ENCODE measurements around the gene ORAI2.

ORAI2 gene

DNA sequence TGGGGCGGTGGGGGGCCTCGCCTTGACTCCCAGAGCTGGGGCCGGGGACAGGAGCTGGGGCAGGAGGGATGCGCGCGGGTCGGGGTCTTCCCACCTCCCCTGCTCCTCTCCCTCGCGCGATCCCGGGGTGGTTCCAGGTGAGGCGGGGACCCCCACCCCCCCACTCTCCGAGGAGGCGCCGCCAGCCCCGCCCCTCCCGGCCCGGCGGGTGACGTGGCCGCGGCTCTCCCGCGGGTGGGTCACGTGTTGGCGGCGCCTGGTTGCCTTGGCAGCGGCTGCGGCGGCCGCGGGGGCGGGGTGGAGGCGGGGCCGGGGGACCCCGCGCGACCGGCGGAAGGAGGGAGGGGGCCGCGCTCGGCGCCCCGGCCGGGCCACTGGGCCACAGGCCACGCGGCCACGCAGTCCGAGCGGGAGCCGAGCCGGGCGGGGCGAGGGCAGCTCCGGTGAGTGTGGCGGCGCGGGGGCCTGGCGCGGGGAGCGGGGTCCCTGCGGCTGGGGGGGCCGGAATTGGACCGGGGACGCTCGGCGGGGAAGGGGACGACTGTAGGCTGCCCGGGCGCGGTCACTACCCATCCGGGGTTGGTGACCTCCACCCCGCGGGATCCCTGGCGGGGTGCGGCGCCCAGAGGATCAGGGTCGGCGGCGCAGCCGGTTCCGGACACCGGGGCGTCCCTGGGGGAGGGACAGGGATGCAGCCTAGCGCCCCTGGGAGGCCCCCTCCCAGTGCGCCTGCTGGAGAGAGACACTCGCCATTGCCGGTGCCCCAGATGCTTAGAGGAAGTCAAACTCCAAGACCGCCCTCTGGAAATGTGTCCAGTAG is at the start of gene ORAI2:
TSS of gene ORAI2 (plus strand) at position 357 of the 820 bp plus-strand sequence. CDS start 5,382 bp downstream, outside the sequence.
- DNase-seq (ENCODE audit: low read depth) = peak; percentile 88

DNA sequence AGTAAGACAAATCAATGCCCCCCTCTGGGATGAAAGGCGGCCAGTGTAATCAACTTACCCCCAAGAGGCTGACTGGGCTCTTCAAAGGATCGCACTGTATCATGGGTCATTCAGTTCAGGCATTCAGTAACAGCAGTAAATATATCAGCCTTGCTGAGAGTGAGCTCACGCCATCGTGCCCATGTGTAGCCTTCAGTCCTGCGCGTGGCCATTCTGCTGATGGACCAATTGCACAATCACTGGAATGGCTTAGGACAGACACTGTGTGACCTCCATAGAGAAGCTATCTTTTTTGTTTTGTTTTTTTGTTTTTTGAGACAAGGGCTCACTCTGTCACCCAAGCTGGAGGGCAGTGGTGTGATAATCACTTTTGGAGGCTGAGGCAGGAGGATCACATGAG is 46.3 kb upstream of the ORAI2 start:
- H3K4me3 ChIP-seq (ENCODE audit: low read depth, low read length) = no peak overlapping the region
- TF ChIP-seq, protein P1, sequence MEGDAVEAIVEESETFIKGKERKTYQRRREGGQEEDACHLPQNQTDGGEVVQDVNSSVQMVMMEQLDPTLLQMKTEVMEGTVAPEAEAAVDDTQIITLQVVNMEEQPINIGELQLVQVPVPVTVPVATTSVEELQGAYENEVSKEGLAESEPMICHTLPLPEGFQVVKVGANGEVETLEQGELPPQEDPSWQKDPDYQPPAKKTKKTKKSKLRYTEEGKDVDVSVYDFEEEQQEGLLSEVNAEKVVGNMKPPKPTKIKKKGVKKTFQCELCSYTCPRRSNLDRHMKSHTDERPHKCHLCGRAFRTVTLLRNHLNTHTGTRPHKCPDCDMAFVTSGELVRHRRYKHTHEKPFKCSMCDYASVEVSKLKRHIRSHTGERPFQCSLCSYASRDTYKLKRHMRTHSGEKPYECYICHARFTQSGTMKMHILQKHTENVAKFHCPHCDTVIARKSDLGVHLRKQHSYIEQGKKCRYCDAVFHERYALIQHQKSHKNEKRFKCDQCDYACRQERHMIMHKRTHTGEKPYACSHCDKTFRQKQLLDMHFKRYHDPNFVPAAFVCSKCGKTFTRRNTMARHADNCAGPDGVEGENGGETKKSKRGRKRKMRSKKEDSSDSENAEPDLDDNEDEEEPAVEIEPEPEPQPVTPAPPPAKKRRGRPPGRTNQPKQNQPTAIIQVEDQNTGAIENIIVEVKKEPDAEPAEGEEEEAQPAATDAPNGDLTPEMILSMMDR (IDR thresholded peaks at IDR 0.05; ENCODE audit: insufficient read depth, low read depth, low read length, missing control alignments) = no peak

More for the DNA sequence above, at the start of gene ORAI2:
- TF ChIP-seq, protein P1 (IDR thresholded peaks at IDR 0.05; ENCODE audit: insufficient read depth, low read depth, low read length, missing control alignments) = no peak
- peak within 1 kb of the TSS; percentile 88 for H3K4me3 ChIP-seq (ENCODE audit: low read depth, low read length)

DNA sequence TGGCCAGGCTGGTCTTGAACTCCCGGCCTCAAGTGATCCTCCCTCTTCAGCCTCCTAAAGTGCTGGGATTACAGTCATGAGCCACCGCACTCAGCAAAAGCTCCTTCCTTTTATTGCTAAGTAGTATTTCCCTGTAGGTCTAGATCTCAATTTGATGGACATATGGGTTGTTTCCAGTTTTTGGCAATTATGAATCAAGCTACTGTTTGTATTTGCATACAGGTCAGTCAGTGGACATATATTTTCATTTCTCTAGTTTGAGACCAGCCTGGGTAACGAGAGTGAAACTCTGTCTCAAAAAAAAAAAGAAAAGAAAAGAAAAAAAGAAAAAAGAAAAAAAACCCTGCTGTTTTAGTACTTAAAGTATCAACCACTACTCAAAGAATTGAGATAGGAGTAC is 43.6 kb upstream of the ORAI2 start:
- peak; percentile 77 for DNase-seq (ENCODE audit: low read depth)
- H3K4me3 ChIP-seq (ENCODE audit: low read depth, low read length) = no peak overlapping the region
- TF ChIP-seq, protein P1 (IDR thresholded peaks at IDR 0.05; ENCODE audit: insufficient read depth, low read depth, low read length, missing control alignments) = no peak

More for the DNA sequence above, 46.3 kb upstream of the ORAI2 start:
- no peak for DNase-seq (ENCODE audit: low read depth)

DNA sequence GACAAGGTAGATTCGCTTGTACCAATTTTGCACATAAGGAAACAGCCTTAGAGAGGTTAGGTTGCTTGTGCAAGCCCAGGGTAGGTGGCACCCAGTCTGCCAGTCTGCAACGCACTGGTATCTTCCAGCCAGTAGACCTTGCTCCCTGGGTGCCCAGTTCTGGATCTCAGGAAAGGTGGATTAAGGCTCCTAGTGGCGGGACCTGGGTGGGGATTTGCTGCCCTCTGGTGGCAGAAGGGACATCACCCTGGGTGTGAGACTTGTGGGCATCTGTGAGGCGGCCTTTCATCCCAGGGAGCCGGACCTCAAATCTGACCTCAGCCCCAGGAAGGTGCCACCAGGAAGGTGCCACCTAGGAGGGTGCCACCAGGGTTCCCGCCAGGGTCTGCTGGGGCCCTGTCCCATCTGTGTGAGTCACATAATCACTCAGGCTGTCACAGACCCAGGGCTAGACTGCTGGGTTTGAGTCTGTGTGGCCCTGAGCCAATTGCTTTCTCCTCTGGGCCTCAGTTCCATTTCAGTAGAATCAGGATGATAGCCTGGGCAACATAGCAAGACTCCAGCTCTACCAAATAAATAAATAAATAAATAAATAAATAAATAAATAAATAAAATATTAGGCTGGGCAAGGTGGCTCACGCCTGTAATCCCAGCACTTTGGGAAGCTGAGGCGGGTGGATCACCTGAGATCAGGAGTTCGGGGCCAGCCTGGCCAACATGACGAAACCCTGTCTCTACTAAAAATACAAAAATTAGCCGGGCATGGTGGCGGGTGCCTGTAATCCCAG is 42.5 kb upstream of the ORAI2 start:
- DNase-seq (ENCODE audit: low read depth) = peak; percentile 84
- TF ChIP-seq, protein P1 (IDR thresholded peaks at IDR 0.05; ENCODE audit: insufficient read depth, low read depth, low read length, missing control alignments) = peak; percentile 91
- no peak overlapping the region for H3K4me3 ChIP-seq (ENCODE audit: low read depth, low read length)

DNA sequence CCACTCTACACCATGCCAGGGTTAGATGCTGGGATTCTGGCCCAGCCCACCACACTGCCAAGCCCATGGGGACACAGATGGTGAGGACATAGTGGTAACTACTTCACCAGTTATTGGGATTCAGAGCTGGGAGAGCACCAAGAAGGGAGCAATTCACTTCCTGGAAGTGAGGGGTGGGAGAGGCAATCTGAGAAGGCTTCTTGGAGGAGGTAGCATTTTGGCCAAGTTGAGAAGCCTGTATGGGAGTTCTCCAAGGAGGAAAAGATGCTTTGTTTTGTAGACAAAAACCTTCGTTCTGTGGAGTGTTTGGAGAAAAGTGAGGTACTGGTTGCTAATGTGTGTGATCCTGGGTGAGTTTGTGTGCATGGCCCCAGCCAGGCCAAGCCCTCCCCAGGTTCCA is 41.0 kb upstream of the ORAI2 start:
- no peak overlapping the region for H3K4me3 ChIP-seq (ENCODE audit: low read depth, low read length)
- no peak for DNase-seq (ENCODE audit: low read depth)
- TF ChIP-seq, protein P1 (IDR thresholded peaks at IDR 0.05; ENCODE audit: insufficient read depth, low read depth, low read length, missing control alignments) = no peak

DNA sequence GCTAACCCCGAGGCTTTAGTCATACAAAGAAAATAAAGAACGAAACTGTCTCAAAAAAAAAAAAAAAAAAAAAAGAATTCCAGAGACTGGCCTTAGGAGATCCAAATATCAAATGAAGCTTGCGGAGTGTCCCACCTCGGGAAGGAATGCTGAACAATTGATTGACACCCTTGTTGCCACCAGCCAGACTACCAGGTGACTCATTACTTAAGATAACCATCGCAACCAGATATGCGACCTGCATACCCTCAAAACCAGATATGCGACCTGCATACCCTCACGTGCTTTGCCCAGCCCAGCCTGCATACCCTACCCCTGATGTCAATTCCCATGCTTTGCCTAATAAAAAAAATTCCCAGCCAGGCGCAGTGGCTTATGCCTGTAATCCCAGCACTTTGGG is 39.9 kb upstream of the ORAI2 start:
- TF ChIP-seq, protein P1 (IDR thresholded peaks at IDR 0.05; ENCODE audit: insufficient read depth, low read depth, low read length, missing control alignments) = no peak
- no peak for DNase-seq (ENCODE audit: low read depth)
- no peak overlapping the region for H3K4me3 ChIP-seq (ENCODE audit: low read depth, low read length)
